DND-41 (cell line): Measurements from ENCODE around the gene SLC39A5.
A peak's percentile ranks its signal among the peaks of the same experiment; 100 is the strongest.

Experiments
- ATAC-seq: fragments of 200-7000 bp; cut with Tn5 transposase; 3 replicates; pipeline ENCODE4 v1.9.1; 2021; ENCODE audit warnings: low read depth; ENCODE audit not compliant: insufficient read depth
- DNase-seq: peaks from one replicate; pipeline ENCODE4 v3.0.0-alpha.2; 2020
- H2AFZ ChIP-seq: 2 replicates; pipeline ENCODE4 v1.6.0; 2012; ENCODE audit warnings: low read depth, low read length
- H3K27ac ChIP-seq: 2 replicates; pipeline ENCODE4 v1.5.1; 2012; ENCODE audit warnings: low read length, inconsistent platforms
- H3K27me3 ChIP-seq: fragments of 200-600 bp; sonication (generic); 2 replicates; pipeline ENCODE4 v1.6.0; 2012; ENCODE audit warnings: low read length, mild to moderate bottlenecking, inconsistent platforms; ENCODE audit not compliant: insufficient read depth, poor library complexity
- H3K36me3 ChIP-seq: 2 replicates; pipeline ENCODE4 v1.5.1; 2012; ENCODE audit warnings: low read length, inconsistent platforms; ENCODE audit not compliant: insufficient read depth
- H3K4me1 ChIP-seq: 2 replicates; pipeline ENCODE4 v1.5.1; 2012; ENCODE audit warnings: mild to moderate bottlenecking, low read length; ENCODE audit not compliant: insufficient read depth
- H3K4me2 ChIP-seq: 2 replicates; pipeline ENCODE4 v1.6.0; 2012; ENCODE audit warnings: mild to moderate bottlenecking, moderate library complexity, low read length, inconsistent platforms; ENCODE audit not compliant: insufficient read depth
- H3K4me3 ChIP-seq, 2 experiments: fragments of 200-600 bp in 1 of 2; shearing (Covaris generic) in 1 of 2; 2 replicates each; pipeline ENCODE4 v1.5.1; 2012 to 2016; ENCODE audit warnings: inconsistent platforms in 2 of 2, low read length in 2 of 2, mild to moderate bottlenecking in 2 of 2, low read depth in 1 of 2, moderate library complexity in 1 of 2
- H3K79me2 ChIP-seq: 2 replicates; pipeline ENCODE4 v1.6.0; 2012; ENCODE audit warnings: low read length, inconsistent platforms; ENCODE audit not compliant: insufficient read depth
- H3K9ac ChIP-seq: 2 replicates; pipeline ENCODE4 v1.6.0; 2012; ENCODE audit warnings: low read depth, mild to moderate bottlenecking, inconsistent platforms, low read length, moderate library complexity
- H3K9me3 ChIP-seq: 2 replicates; pipeline ENCODE4 v1.5.1; 2012; ENCODE audit warnings: low read length, moderate library complexity, mild to moderate bottlenecking, inconsistent platforms; ENCODE audit not compliant: insufficient read depth, severe bottlenecking
- H4K20me1 ChIP-seq: 2 replicates; pipeline ENCODE4 v1.6.0; 2012; ENCODE audit warnings: low read length; ENCODE audit not compliant: insufficient read depth
- EZH2 ChIP-seq: IDR thresholded peaks from 3 replicates; pipeline ENCODE4 v1.6.1; 2012; ENCODE audit warnings: borderline replicate concordance, low read depth, mild to moderate bottlenecking, moderate library complexity, low read length, inconsistent platforms; ENCODE audit not compliant: severe bottlenecking
- TF ChIP-seq, protein P1 (sequence below): IDR thresholded peaks from 2 replicates; pipeline ENCODE4 v1.5.1; 2012; ENCODE audit warnings: borderline replicate concordance, low read length, moderate library complexity, mild to moderate bottlenecking; ENCODE audit not compliant: poor library complexity, severe bottlenecking; ENCODE audit errors: extremely low read depth

Gene SLC39A5

DNA sequence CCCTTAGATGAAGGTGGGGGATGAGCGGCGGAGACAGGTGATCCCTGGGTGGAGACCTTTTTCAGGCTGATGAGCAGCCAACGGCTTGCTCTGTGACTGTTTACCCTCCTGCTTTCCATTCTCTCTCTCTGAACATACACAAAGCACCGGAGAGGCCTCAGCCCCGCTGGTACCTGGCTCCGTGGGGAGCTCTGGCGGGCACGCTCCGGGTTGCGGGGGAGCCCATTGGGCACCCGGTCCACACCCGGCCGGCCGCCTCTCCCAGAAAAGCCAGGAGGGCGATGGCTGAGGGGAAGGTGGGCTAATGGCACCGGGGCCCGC, 41.1 kb upstream of the SLC39A5 start:
- Histone ChIP-seq H3K27ac (peak overlapping the region; percentile 67), H3K4me3 (peak overlapping the region; percentile 89 to 94; a peak in 3 of 4 replicates), H4K20me1 (peaks cover 13% of the 10 kb centered on the region), H3K9ac (peak overlapping the region; percentile 79), H3K36me3 (peaks cover 42% of the 10 kb centered on the region), H2AFZ (peak overlapping the region; percentile 57), H3K9me3 (no peaks in the 10 kb centered on the region), H3K27me3 (no peaks in the 10 kb centered on the region), H3K79me2 (peaks cover 62% of the 10 kb centered on the region), H3K4me2 (peak overlapping the region; percentile 77), H3K4me1 (peaks cover 49% of the 10 kb centered on the region)
- no peak for DNase-seq
- peak; percentile 9 for ATAC-seq
- TF ChIP-seq, protein P1, sequence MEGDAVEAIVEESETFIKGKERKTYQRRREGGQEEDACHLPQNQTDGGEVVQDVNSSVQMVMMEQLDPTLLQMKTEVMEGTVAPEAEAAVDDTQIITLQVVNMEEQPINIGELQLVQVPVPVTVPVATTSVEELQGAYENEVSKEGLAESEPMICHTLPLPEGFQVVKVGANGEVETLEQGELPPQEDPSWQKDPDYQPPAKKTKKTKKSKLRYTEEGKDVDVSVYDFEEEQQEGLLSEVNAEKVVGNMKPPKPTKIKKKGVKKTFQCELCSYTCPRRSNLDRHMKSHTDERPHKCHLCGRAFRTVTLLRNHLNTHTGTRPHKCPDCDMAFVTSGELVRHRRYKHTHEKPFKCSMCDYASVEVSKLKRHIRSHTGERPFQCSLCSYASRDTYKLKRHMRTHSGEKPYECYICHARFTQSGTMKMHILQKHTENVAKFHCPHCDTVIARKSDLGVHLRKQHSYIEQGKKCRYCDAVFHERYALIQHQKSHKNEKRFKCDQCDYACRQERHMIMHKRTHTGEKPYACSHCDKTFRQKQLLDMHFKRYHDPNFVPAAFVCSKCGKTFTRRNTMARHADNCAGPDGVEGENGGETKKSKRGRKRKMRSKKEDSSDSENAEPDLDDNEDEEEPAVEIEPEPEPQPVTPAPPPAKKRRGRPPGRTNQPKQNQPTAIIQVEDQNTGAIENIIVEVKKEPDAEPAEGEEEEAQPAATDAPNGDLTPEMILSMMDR: no peak
- no peak for TF ChIP-seq EZH2

DNA sequence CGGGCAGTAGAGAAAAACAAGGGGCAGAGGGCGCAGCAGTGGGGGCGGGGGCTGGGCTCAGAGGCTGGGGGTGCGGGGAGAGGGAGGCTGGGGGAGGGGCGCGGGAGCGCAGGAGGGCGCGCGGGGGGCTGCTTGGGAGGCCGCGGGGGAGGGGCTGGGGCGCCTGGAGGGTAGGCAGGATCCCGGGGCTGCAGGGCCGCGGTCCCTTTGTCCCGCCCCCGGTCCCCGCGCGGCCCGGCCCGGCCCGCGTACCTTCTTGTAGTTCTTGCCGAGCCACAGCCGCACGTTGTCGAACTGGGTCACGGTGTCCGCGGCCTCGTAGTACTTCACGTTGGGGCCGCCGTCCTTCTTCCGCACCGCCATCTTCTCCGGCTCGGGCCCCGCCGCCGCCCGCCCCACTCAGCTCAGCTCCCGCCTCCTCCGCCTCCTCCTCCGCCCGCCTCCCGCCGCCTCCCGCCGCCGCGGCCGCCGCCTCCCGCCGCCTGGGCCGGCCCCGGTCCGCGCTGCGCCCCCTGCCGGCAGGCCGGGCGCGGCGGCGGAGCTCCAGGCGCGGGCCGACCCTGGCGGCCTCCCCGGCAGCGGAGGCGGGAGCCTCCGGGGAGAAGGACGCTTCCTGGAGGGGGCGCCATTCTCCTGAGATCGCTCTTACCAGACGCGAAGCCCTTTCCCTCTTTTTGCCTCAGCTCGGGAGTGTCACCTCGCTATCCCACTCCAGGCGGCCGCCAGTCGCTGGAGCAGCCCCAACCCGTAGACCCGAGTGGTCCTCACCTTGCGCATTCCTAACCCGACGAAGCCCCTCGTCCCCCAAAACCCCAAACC, 40.5 kb upstream of the SLC39A5 start, which contains the start of gene SMARCC2:
Gene SMARCC2, minus strand, starts transcription at position 385 of the 819 bp plus-strand sequence. Its CDS starts 22 bp downstream, at position 363.
- Histone ChIP-seq H3K9ac (peak within 1 kb of the TSS; percentile 79), H4K20me1 (peaks cover 13% of the 10 kb centered on the region), H2AFZ (peak within 1 kb of the TSS; percentile 99), H3K79me2 (peaks cover 60% of the 10 kb centered on the region), H3K4me3 (peak within 1 kb of the TSS; percentile 94 to 95), H3K4me1 (peaks cover 49% of the 10 kb centered on the region), H3K27me3 (no peaks in the 10 kb centered on the region), H3K4me2 (peak within 1 kb of the TSS; percentile 93), H3K36me3 (peaks cover 37% of the 10 kb centered on the region), H3K27ac (peak within 1 kb of the TSS; percentile 95), H3K9me3 (no peaks in the 10 kb centered on the region)
- peak; percentile 78 for ATAC-seq
- TF ChIP-seq EZH2: no peak
- TF ChIP-seq, protein P1: peak; percentile 87
- DNase-seq: peak; percentile 90

DNA sequence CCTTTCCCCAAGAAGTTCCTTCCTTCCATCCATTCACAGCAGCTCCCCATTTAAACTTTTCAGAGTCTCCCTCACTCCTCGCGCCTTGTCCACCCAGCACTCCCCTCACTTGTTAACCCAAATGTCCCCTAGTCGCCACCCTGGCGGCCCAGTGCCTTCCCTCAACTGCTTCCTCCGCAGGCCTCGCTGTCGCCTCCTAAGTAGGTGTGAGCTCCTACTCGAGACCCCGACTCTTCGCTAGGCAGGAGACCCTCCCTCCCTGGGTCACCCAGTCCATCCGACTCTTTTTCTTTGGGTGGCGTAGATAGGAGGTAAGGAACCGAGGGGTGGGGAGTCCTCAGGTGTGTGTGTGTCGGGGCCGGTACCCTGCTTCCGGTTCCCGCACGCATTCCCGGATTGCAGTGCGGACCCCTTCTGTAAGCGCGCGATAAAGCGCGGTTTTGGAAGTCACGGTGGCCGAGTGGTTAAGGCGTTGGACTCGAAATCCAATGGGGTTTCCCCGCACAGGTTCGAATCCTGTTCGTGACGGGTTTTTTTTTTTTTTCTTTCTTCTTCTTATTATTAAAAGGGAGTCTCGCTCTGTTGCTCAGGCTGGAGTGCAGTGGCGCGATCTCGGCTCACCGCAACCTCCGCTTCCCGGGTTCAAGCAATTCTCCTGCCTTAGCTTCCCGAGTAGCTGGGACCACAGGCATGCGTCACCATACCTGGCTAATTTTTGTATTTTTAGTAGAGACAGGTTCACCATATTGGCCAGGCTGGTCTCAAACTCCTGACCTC, 39.7 kb upstream of the SLC39A5 start:
- peaks cover 13% of the 10 kb centered on the region for H4K20me1 ChIP-seq
- peak; percentile 89 for DNase-seq
- H3K79me2 ChIP-seq: peaks cover 52% of the 10 kb centered on the region
- peak overlapping the region; percentile 93 for H3K4me2 ChIP-seq
- H3K9me3 ChIP-seq: no peaks in the 10 kb centered on the region
- H3K4me1 ChIP-seq: peaks cover 49% of the 10 kb centered on the region
- peaks cover 29% of the 10 kb centered on the region for H3K36me3 ChIP-seq
- peak overlapping the region; percentile 94 to 95 for H3K4me3 ChIP-seq
- H3K27me3 ChIP-seq: no peaks in the 10 kb centered on the region
- H2AFZ ChIP-seq: peak overlapping the region; percentile 99
- H3K9ac ChIP-seq: peak overlapping the region; percentile 79
- TF ChIP-seq, protein P1: no peak
- no peak for TF ChIP-seq EZH2
- H3K27ac ChIP-seq: peak overlapping the region; percentile 95
- ATAC-seq: peak; percentile 52
